Measurements from ENCODE around the gene TRERF1. TPM values are rescaled to one million over a fixed set of nuclear protein-coding genes. Genes with fewer than 3 reads are reported as not detected.
A peak's percentile ranks its signal among the peaks of the same experiment; 100 is the strongest.
"Not testable (repeated sequence)": the region's sequence is repeated elsewhere in the genome, so short reads cannot be mapped to it uniquely, and the experiment has no call there.

The TRERF1 gene
- polyA plus RNA-seq, 4 donors: 12.7 to 18.7 (median 16.3) TPM

DNA sequence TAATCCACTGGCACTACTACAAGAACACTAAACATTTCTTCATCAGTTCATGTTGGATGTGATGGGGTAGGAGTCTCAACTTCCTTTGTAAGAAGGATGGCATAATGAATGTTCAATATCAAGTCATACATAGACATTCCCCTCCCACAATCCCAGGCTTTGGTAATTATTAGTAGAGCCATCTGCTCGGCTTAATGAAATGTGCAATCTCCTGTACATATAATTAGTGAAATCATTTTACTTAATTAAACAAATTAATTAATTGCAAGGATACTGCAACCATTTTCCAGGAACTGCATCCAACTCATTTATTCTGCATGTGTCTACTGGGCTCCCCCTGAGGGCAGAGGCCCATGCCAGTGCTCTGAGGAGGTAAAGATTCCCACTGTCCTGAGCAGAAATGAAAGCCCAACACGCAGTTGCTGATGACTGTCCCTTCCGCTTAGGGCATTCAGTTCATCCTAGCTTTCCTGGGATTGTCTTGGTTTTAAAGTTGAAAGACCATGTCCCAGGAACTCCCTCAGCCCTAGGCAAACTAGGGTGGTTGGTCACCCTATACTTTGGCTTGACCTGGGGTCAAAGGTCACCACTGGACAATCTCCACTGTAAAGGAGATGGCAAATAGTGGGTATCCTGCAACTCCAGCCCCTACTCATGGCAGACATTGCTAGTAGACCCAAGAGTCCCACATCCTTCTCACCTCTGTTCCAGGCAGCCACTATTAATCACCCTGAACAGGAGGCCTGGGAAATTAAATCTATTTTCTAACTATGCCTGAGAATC, 109.8 kb downstream of the TRERF1 start:
- no peak for DNase-seq (ENCODE audit: low read depth in 4 of 4, low spot score in 3 of 4)

DNA sequence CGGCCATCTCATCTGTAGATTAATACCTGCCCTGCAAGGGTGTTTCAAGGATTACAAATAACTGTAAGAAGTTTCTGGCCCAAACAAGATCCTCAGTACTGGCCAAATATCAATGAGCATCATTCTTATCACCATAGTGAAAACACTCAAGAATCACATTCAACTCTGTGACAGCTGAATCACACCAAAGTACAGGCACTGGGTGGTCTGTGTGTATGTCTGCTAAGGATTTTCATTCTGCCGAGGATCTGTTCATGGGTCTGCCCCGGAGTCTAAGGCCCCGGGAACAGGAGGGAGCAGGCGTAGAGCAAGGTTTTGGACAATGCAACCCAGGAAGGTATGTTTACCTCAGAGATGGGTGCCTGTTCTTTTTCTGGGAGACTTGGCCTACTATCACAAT, 110.5 kb downstream of the TRERF1 start:
- no peak for DNase-seq (ENCODE audit: low read depth in 4 of 4, low spot score in 3 of 4)

DNA sequence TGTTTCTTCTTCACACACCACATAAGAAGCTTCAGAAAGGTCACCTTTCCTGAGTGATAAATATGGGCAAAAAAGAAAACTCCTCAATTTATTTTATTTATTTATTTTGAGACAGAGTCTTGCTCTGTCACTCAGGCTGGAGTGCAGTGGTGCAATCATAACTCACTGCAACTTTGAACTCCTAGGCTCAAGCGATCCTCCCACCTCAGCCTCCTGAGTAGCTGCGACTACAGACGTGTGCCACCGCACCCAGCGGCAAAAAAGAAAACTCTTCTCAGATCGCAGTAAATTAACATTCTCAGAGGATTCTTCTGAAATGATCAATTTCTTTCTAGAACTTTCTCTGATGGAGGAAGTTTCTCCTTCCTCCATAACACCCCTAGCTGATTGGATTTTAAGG, 111.2 kb downstream of the TRERF1 start:
- no peak for DNase-seq (ENCODE audit: low read depth in 4 of 4, low spot score in 3 of 4)

DNA sequence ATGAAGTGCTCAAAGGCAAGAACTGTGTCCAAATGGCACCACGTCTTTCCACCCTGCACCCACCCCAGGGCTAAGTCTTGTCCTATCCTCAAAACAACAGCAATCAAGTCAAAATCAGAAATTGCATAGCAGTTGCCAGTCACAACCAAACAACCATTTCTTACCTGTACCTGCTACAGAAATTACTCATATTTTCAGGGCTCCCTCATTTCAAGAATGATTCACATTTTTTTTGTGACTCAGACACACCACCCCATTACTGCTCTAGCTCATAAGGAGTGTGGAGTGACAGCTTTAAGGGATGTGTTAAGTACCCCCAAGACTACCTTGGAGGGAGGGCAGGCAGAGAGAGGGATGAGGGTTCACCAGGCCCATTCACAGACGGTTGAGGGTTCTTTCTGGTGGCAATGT, 111.7 kb downstream of the TRERF1 start:
- DNase-seq (ENCODE audit: low read depth in 4 of 4, low spot score in 3 of 4): no peak

DNA sequence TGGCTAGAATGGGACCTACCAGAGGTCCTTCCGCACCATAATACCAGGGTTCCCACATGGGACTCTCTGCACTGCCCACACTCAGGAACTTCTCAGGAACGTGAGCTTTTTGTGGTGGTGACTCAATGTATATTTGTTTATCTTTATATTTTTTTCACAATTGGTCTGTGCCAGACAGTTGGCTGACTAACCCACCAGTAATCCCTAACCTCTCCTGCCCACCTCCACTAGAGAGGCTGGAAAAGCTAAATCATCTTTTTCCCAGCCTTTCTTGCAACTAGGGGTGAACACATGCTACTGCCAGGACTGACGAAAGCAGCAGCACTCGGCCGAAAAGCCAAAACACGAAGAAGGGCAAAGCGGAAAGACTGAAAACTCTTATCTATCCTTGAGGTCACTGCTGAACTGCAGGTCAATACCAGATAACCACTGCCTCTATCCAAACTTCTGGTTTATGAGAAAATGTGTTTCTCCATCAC, 112.9 kb downstream of the TRERF1 start:
- DNase-seq (ENCODE audit: low read depth in 4 of 4, low spot score in 3 of 4): no peak

DNA sequence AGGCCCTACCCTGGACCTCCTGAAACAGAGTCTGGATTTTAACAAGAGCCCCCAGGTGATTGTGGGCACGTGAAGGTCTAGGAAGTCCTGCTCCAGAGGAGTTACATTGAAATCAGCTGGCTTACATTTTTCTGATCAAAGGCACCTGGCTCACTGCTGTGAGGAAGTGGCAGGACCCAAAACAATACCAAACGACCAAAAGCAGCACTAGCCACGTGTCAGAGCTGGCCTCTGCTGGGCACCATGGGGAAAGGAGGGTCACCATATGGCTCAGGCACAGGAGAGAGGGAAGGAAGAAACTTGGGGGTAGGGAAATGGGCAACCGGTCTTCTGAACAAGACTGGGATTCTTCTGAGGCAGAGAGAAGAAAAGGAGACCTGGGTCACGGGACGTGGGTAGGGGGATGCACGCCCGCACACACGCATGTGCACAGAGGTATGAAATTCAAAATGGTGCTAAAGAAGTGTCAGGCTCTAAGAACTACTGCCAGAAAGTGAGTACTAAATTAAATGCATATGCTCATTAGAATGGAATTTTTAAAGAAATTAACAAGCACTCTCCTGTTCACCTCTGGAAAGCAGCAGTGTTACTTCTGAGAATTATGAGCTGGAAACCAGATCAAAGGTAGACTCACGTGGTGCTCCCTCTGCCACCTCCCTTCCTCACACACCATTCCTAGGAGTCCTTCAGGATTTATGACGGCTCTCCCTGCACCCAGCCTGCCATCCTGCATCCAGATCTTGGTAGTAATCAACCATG, 113.6 kb downstream of the TRERF1 start:
- peak in 1 of 4 donors; percentile 15 for DNase-seq (ENCODE audit: low read depth in 4 of 4, low spot score in 3 of 4)

DNA sequence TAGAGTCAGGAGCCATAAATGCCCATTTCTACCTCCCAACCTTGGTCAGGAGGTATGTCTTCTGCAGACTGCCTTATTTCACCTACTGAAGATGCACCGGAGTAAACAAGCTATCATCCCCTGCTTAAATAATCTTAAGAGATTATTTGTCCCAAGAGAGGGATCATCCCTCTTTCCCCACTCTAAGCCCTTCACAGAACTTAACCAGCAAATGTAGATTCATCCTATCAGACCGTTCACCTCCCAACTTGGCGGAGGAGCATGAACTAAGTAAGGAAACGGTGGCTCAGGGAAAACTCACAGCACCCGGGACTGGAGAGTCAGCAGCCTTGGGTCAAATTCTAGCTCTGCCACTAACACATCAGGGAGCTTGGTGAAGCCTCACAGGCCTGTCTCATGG, 115.3 kb downstream of the TRERF1 start:
- DNase-seq (ENCODE audit: low read depth in 4 of 4, low spot score in 3 of 4): no peak

DNA sequence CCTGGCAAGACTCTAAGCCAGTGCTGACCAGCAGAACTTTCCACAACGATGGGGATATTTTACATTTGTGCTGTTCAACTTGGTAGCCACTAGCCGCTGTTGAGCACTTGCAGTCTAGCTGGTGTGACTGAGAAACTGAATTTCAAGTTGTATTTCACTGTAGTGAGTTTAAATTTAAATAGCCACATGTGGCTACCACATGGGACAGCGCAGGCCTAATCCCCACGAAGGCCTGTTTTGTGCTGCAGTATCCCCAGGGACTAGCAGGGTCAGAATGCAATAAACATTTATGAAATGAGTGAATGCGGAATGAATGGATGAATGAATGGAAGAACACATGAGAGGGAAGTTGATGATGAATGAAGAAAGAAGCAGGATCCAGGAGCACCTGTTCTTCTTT, 115.8 kb downstream of the TRERF1 start:
- DNase-seq (ENCODE audit: low read depth in 4 of 4, low spot score in 3 of 4): no peak

DNA sequence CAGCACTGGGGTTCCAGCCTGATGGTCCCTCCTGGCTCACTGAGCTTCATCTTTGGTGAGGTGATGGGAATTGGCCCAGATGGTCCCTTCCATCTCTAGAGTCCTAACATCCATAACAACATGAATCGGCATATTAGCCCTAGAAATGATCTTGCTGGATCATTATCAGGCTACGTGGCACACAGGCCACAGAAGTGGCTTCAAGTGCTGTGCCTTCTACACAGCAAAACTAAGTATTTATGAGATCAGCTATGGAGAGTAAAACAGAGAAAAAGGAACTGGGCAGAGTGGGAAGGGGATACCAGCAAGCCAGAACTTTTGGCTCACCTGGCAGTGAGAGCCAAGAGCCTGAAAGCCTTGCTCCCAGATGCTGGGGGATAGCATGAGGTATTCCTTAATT, 116.9 kb downstream of the TRERF1 start:
- DNase-seq (ENCODE audit: low read depth in 4 of 4, low spot score in 3 of 4): no peak

DNA sequence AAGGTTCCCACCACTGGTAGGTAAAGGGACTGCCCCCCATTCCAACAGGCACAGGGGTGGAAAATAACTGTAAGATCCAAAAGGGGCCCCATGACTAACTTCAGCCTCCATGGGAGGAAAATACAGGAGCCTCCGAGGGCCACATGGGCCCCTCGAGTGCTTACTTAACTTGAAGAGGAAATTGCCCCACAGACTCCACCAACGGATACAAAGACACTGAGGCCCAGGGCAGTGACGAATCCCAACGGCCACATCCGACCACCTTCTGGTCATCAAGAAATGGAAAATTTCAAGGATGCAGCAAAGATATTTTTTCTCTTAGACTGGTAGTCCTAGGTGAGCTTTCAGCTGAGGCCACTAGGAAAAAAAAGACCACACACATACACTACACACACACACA, 118.1 kb downstream of the TRERF1 start:
- no peak for DNase-seq (ENCODE audit: low read depth in 4 of 4, low spot score in 3 of 4)

DNA sequence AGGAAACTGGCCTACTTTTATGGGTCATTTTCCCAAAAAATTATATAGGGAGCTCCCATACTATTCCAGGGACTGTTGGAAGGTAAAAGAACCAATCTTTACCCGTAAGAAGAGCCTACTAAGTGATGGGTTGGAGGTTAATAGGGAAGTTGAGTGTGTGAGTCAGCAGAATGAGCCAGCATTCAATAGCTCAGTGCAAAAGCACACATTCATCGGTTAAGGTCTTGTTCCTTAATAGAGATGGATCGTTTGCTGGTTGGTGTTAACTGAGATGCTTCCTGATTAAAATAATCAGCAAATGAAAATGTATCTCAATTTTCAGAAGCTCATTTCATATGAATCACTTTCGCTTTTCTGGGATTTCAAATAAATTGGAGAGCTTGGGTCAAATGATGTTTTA, 118.8 kb downstream of the TRERF1 start:
- DNase-seq (ENCODE audit: low read depth in 4 of 4, low spot score in 3 of 4): no peak

DNA sequence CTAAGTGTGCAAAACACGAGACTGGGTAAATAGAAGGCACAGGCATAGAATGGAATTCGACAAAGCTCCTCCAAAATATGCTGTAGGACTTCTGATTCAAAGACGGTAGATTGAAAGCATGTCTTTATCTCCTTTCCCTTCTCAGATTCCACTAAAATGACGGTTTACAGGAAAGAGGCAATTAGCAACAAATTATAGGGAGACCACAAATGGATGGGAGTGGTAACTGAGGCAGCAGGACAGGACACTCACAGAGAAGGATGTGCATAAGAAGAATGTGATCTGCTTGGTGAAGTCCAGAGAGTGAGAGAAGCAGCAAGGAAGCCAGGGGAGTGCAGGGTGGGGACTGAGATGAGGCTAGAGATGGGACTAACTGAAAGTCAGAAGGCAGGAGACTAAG, 120.7 kb downstream of the TRERF1 start:
- DNase-seq (ENCODE audit: low read depth in 4 of 4, low spot score in 3 of 4): no peak

DNA sequence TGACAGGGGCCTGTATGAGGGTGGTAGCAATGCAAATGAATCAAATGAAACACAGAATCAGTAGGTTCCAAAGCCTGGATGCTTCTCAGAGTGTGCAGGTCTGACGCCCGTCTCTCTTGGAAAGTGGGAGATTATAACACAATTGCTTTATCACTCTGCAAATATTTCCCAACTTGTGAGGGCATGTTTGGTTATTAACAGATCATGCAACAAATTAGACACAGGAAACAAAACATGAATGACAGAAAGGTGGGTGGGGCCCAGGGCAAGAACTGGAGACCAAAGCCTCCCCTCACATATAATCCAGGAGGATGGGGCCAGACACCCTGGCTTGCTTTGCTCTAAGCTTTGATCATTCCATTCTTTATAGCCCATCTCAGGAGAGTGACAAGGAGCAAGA, 125.5 kb downstream of the TRERF1 start:
- DNase-seq (ENCODE audit: low read depth in 4 of 4, low spot score in 3 of 4): no peak

DNA sequence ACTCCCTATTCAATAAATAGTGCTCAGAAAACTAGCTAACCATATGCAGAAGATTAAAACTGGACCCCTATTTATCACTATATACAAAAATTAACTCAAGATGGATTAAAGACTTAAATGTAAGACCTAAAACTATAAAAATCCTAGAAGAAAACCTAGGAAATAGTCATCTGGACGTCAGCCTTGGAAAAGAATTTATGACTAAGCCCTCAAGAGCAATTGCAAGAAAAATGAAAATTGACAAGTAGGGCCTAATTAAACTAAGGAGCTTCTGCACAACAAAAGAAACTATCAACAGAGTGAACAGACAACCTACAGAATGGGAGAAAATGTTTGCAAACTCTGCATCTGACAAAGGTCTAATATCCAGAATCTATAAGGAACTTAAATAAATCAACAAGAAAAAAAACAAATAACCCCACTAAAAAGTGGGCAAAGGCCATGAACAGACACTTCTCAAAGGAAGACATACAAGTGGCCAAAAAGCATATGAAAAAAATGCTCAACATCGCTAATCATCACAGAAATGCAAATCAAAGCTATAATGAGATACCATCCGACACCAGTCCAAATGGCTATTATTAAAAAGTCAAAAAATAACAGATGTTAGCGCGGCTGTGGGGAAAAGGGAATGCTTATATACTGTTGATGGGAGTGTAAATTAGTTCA, 126.9 kb downstream of the TRERF1 start:
- not testable (repeated sequence) for DNase-seq (ENCODE audit: low read depth in 4 of 4, low spot score in 3 of 4)

DNA sequence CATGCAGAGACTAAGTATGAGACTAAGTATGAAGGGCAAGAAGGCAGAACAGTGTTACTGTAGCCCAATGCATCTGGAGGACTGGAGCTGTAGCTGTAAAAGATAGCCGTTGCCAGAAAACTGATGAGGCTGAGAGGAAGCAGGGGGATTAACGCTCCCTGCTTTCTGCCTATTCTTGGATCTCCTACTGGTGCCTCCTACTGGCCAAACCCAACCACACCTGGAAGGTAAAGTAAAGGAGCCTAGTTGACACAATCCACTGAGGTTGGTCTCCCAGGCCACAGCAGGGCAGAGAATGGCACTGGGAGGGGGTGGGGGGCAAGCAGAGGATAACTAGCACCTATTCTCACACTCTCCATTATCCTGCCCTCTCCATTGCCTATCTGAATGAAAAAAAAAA, 129.1 kb downstream of the TRERF1 start:
- DNase-seq (ENCODE audit: low read depth in 4 of 4, low spot score in 3 of 4): no peak

DNA sequence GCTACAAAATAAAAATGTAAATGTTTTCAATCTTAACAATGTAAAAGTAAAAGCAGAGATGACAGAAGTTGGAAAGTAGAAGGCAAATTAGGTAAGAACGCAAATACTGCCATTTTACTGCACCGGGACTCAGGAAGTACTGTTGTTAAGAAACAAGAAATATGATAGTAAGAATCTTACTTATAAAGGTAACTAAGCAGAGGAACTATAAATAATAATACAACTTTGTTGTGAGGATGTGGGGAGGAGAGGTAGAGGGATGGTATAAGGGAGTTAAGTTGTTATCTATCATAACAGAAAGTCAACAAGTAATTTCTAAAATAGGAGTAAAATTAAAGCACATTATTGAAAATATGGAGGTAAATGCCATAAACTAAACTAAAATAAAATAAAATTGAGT, 129.8 kb downstream of the TRERF1 start:
- no peak for DNase-seq (ENCODE audit: low read depth in 4 of 4, low spot score in 3 of 4)

DNA sequence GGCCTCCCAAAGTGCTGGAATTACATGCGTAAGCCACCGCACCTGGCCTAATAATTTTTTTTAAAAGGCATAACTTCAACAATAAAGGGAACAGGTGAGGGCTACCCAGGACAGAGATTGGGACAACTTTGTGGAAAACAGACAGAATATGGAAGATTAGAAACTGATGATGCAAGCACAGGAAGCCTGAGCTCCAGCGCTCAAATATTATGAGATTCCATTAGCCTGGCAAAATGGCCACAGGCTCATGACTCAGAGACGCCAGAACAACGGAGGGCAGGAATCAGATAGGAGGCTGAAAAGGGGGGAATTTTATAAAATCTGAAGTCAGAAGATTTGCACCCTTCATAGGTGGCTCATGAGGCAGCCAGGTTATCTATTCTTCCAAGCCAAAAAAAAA, 131.0 kb downstream of the TRERF1 start:
- DNase-seq (ENCODE audit: low read depth in 4 of 4, low spot score in 3 of 4): no peak

DNA sequence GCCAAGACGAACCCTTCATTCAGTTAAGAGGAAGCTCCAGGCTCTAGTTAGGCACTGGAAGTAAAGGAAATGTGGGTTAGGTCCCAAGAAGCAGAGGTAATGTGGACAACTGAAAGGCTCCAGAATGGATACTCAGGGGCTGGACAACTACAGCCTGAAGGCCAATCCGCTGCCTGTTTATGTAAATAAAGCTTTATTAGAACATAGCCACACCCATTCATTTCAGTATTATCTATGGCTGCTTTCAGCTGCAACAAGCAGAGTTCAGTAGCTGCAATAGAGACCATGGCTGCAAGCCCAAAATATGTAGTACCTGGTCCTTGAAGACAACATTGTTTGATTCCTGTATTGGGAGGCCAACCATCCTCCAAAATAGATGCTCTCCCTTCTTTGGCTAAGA, 133.2 kb downstream of the TRERF1 start:
- DNase-seq (ENCODE audit: low read depth in 4 of 4, low spot score in 3 of 4): no peak

DNA sequence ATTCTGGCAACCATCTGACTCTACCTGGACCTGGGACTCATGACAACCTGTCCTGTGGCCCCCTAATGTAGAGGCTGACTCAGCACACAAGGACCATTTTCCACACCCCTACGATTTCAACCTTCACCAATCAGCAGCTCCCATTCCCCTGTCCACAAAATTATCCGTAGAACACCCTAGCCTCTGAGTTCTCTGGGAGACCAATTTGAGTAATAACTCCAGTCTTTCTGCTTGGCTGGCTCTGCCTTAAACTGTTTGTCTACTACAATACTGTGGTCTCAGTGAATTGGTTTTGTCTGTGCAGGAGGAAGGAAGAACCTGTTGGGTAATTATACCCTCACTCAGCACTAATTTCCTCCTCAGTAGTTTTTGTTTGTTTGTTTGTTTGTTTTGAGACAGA, 134.7 kb downstream of the TRERF1 start:
- DNase-seq (ENCODE audit: low read depth in 4 of 4, low spot score in 3 of 4): no peak

DNA sequence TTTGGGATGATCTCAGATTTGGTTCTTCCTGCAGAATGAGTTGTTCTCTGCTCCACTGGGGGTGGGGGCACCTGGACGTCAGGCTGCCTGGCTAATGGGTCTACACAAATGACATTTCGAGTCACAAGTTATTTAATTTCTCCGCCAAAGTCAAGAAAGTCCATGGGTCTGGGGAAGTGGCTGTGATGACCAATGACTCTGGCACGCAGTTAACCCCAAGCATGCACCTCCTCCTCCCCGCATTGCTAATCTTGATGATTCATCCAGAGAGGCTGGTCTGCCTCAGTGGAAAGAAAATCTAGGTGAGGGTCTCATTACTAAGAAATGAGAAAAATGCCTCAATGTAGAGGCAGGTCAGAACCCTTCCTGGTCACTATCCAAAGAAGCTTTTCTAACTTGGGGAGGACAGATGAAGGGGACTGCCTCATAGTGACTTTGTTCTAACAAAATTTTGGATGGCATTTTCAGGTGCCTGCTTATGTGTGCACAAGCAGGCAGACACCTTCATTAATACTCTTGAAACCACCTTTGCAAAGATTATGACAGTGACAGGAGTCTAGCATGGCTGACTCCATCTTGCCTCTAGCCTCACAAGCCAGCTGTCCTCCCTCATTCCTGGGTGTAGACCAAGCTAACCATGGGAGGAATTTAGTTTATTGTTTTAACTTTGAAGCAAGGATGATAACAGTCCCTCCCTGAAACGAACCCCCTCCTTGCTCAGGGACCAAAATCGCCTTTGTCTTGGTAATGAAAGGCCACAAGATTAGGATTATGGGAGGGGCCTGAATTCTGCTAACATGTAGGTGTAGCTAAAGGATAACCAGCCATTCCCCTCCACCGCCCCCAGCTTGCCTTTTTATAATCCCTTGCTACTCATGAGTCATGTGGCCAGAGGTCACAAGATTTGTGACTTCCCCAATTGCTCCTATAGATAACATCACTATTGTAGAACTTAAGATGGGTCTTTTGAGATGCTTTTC, 135.4 kb downstream of the TRERF1 start:
- no peak for DNase-seq (ENCODE audit: low read depth in 4 of 4, low spot score in 3 of 4)
